GM23338 (cell line): ENCODE results near the gene HNRNPC. TPM values are rescaled to one million over a fixed set of nuclear protein-coding genes. Genes with fewer than 3 reads are reported as not detected.

Source experiments
- ATAC-seq: fragments of 200-7000 bp; cut with Tn5 transposase; 3 replicates; pipeline ENCODE4 v1.9.1; 2020
- DNase-seq: peaks from one replicate; pipeline ENCODE4 v3.0.0-alpha.2; 2015; ENCODE audit warnings: low spot score
- H2AFZ ChIP-seq: fragments of 200-600 bp; sonication (generic); 2 replicates; pipeline ENCODE4 v1.8.0; 2016; ENCODE audit warnings: antibody characterized with exemption, mild to moderate bottlenecking, moderate library complexity
- H3F3A ChIP-seq: fragments of 200-600 bp; sonication (generic); replicated peaks from 2 replicates; pipeline ENCODE4 v1.8.0; 2017; ENCODE audit warnings: antibody characterized with exemption, mixed run types, low read depth
- H3K27ac ChIP-seq: fragments of 200-600 bp; sonication (generic); 2 replicates; pipeline ENCODE4 v1.6.1; 2016; ENCODE audit warnings: low read depth
- H3K27me3 ChIP-seq: fragments of 200-600 bp; sonication (generic); 2 replicates; pipeline ENCODE4 v1.8.0; 2016; ENCODE audit warnings: mild to moderate bottlenecking, mixed run types, moderate library complexity; ENCODE audit not compliant: insufficient read depth
- H3K36me3 ChIP-seq: fragments of 200-600 bp; sonication (generic); 2 replicates; pipeline ENCODE4 v1.8.0; 2016; ENCODE audit warnings: mild to moderate bottlenecking; ENCODE audit not compliant: insufficient read depth
- H3K4me1 ChIP-seq: fragments of 200-600 bp; sonication (generic); 2 replicates; pipeline ENCODE4 v1.8.0; 2016; ENCODE audit warnings: mild to moderate bottlenecking, moderate library complexity; ENCODE audit not compliant: insufficient read depth
- H3K4me2 ChIP-seq: fragments of 200-600 bp; sonication (generic); 2 replicates; pipeline ENCODE4 v1.7.1; 2017; ENCODE audit warnings: mixed run types
- H3K4me3 ChIP-seq: fragments of 200-600 bp; sonication (generic); 2 replicates; pipeline ENCODE4 v1.6.1; 2016; ENCODE audit warnings: mixed run types
- H3K79me2 ChIP-seq: fragments of 200-600 bp; sonication (generic); replicated peaks from 2 replicates; pipeline ENCODE4 v1.8.0; 2017; ENCODE audit warnings: mild to moderate bottlenecking; ENCODE audit not compliant: insufficient read depth
- H3K9me2 ChIP-seq: fragments of 200-600 bp; sonication (generic); 2 replicates; pipeline ENCODE4 v1.8.0; 2017; ENCODE audit not compliant: insufficient read depth
- H4K20me1 ChIP-seq: fragments of 200-600 bp; sonication (generic); replicated peaks from 2 replicates; pipeline ENCODE4 v1.8.0; 2017; ENCODE audit warnings: mild to moderate bottlenecking; ENCODE audit not compliant: insufficient read depth
- H3K27ac Mint-ChIP-seq: 2 replicates; pipeline ENCODE4 v1.8.0; 2020; ENCODE audit warnings: inconsistent platforms, mild to moderate bottlenecking, moderate library complexity, mixed read lengths
- H3K27me3 Mint-ChIP-seq: 3 replicates; pipeline ENCODE4 v1.8.0; 2022; ENCODE audit warnings: low read depth, mild to moderate bottlenecking, moderate library complexity, mixed read lengths, inconsistent platforms; ENCODE audit not compliant: insufficient read depth, poor library complexity
- H3K36me3 Mint-ChIP-seq: 3 replicates; pipeline ENCODE4 v1.8.0; 2021; ENCODE audit warnings: low read depth, mild to moderate bottlenecking, inconsistent platforms, moderate library complexity, mixed read lengths
- H3K4me1 Mint-ChIP-seq: 3 replicates; pipeline ENCODE4 v1.8.0; 2020; ENCODE audit warnings: mild to moderate bottlenecking, inconsistent platforms, mixed read lengths
- H3K4me3 Mint-ChIP-seq: 3 replicates; pipeline ENCODE4 v1.8.0; 2021; ENCODE audit warnings: moderate library complexity, mild to moderate bottlenecking, inconsistent platforms, mixed read lengths
- H3K9me3 Mint-ChIP-seq: 3 replicates; pipeline ENCODE4 v1.8.0; 2020; ENCODE audit warnings: moderate library complexity, mild to moderate bottlenecking, inconsistent platforms, mixed read lengths
- CREB1 ChIP-seq: fragments of 250-450 bp; sonication (Bioruptor Pico); IDR thresholded peaks from 2 replicates; pipeline ENCODE4 v1.5.0; 2020; ENCODE audit warnings: low read depth, mild to moderate bottlenecking, moderate library complexity
- ETS1 ChIP-seq: IDR thresholded peaks from 2 replicates; pipeline ENCODE4 v1.6.1; 2016; ENCODE audit warnings: antibody characterized with exemption
- JUNB ChIP-seq: IDR thresholded peaks from one replicate; pipeline ENCODE4 v1.6.1; 2016; ENCODE audit warnings: antibody characterized with exemption; ENCODE audit not compliant: unreplicated experiment
- NANOG ChIP-seq: IDR thresholded peaks from 2 replicates; pipeline ENCODE4 v1.6.1; 2016; ENCODE audit warnings: antibody characterized with exemption, borderline replicate concordance
- ZNF114 ChIP-seq: fragments of 250-450 bp; sonication (Bioruptor Pico); IDR thresholded peaks from 2 replicates; pipeline ENCODE4 v1.5.0; 2020; ENCODE audit warnings: mild to moderate bottlenecking, moderate library complexity
- ZNF462 ChIP-seq: fragments of 250-450 bp; sonication (Bioruptor Pico); IDR thresholded peaks from 2 replicates; pipeline ENCODE4 v1.5.0; 2020; ENCODE audit warnings: mild to moderate bottlenecking, moderate library complexity
- polyA plus RNA-seq: library from polyadenylated mRNA; unstranded; fragments of >200 nt; fragmentation: Nextera tagmentation; extraction: Ambion mirVana; gene quantifications from 2 replicates; pipeline ENCODE4 v1.2.1, GENCODE V29; 2016
- total RNA-seq: library from RNA; depleted of rRNA; stranded (reverse); fragments of >200 nt; shearing (Covaris generic); gene quantifications from 2 replicates; pipeline ENCODE4 v1.2.3, GENCODE V29; 2014

The HNRNPC gene
- total and polyA plus RNA-seq, 2 experiments from 2014 or later, result 1,259 to 1,296 TPM

- TF ChIP-seq ZNF462 (CRISPR knock-in tag) (no peak), CREB1 (no peak)
Observed at GRCh38 chr14:21264025-21264801, 5.0 kb downstream of the HNRNPC start (continued).

GRCh38 chr14:21263284-21264024, 5.8 kb downstream of the HNRNPC start:
- Histone ChIP-seq H3K36me3 (peaks cover 70% of the 10 kb centered on the region), H3K27me3 (no peaks in the 10 kb centered on the region), H3F3A (peaks cover 16% of the 10 kb centered on the region), H3K9me2 (no peaks in the 10 kb centered on the region), H3K79me2 (peaks cover 100% of the 10 kb centered on the region), H3K4me3 (peak overlapping the region; percentile 75), H3K27ac (peak overlapping the region; percentile 2), H3K4me2 (peak overlapping the region; percentile 84), H2AFZ (no peak overlapping the region), H3K4me1 (peaks cover 39% of the 10 kb centered on the region), H4K20me1 (peaks cover 86% of the 10 kb centered on the region)
- Mint-ChIP-seq H3K4me1 (peaks cover 66% of the 10 kb centered on the region), H3K4me3 (peak overlapping the region; percentile 100), H3K36me3 (peaks cover 99% of the 10 kb centered on the region), H3K27me3 (peaks cover 19% of the 10 kb centered on the region), H3K9me3 (no peaks in the 10 kb centered on the region), H3K27ac (peak overlapping the region; percentile 83)
- ATAC-seq, result no peak
- DNase-seq, result no peak
- TF ChIP-seq ETS1 (no peak), ZNF114 (CRISPR knock-in tag) (no peak), NANOG (no peak), ZNF462 (CRISPR knock-in tag) (no peak), JUNB (no peak)
